Panc1 (cell line): ENCODE data around the gene TFEC.

Experiments
- POLR2AphosphoS5 ChIP-seq: IDR thresholded peaks from 2 replicates; pipeline ENCODE4 v1.6.1; 2012; ENCODE audit warnings: mild to moderate bottlenecking, low read depth, low read length, moderate library complexity
- TCF7L2 ChIP-seq: IDR thresholded peaks from 2 replicates; pipeline ENCODE4 v1.6.1; 2011; ENCODE audit warnings: mild to moderate bottlenecking, low read depth, low read length, inconsistent platforms
- TF ChIP-seq, protein P1 (sequence below): fragments of 450-650 bp; IDR thresholded peaks from 2 replicates; pipeline ENCODE4 v1.5.1; 2017; ENCODE audit warnings: mild to moderate bottlenecking
- TF ChIP-seq, protein P2 (sequence below), 2 experiments: IDR thresholded peaks; 2 replicates each; pipeline ENCODE4 v1.6.1; 2011 to 2012; ENCODE audit warnings: low read depth in 2 of 2, control low read depth in 1 of 2, low read length in 1 of 2, mild to moderate bottlenecking in 1 of 2, moderate library complexity in 1 of 2; ENCODE audit not compliant: insufficient read depth in 1 of 2

DNA sequence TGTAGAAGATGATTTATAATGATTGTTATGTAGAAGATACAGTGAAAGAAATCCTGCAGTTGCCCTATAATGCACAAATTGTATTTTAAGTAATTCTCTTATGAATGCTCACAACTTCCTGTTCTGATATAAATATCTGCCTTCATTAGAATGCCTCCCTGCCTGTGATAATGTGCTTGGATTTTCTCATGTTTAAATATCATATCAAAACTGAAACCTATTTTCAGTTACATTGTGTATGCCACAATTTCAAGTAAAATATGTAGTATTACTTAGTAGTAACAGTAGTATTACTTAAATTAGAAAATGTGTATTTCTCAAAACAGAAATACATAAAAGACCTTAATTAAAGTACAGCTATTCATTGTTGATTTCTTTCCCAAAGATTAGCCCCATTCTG, 41.1 kb upstream of the TFEC start:
- TF ChIP-seq, protein P1, sequence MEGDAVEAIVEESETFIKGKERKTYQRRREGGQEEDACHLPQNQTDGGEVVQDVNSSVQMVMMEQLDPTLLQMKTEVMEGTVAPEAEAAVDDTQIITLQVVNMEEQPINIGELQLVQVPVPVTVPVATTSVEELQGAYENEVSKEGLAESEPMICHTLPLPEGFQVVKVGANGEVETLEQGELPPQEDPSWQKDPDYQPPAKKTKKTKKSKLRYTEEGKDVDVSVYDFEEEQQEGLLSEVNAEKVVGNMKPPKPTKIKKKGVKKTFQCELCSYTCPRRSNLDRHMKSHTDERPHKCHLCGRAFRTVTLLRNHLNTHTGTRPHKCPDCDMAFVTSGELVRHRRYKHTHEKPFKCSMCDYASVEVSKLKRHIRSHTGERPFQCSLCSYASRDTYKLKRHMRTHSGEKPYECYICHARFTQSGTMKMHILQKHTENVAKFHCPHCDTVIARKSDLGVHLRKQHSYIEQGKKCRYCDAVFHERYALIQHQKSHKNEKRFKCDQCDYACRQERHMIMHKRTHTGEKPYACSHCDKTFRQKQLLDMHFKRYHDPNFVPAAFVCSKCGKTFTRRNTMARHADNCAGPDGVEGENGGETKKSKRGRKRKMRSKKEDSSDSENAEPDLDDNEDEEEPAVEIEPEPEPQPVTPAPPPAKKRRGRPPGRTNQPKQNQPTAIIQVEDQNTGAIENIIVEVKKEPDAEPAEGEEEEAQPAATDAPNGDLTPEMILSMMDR, result no peak
- no peak for TF ChIP-seq POLR2AphosphoS5
- no peak for TF ChIP-seq TCF7L2
- TF ChIP-seq, protein P2, sequence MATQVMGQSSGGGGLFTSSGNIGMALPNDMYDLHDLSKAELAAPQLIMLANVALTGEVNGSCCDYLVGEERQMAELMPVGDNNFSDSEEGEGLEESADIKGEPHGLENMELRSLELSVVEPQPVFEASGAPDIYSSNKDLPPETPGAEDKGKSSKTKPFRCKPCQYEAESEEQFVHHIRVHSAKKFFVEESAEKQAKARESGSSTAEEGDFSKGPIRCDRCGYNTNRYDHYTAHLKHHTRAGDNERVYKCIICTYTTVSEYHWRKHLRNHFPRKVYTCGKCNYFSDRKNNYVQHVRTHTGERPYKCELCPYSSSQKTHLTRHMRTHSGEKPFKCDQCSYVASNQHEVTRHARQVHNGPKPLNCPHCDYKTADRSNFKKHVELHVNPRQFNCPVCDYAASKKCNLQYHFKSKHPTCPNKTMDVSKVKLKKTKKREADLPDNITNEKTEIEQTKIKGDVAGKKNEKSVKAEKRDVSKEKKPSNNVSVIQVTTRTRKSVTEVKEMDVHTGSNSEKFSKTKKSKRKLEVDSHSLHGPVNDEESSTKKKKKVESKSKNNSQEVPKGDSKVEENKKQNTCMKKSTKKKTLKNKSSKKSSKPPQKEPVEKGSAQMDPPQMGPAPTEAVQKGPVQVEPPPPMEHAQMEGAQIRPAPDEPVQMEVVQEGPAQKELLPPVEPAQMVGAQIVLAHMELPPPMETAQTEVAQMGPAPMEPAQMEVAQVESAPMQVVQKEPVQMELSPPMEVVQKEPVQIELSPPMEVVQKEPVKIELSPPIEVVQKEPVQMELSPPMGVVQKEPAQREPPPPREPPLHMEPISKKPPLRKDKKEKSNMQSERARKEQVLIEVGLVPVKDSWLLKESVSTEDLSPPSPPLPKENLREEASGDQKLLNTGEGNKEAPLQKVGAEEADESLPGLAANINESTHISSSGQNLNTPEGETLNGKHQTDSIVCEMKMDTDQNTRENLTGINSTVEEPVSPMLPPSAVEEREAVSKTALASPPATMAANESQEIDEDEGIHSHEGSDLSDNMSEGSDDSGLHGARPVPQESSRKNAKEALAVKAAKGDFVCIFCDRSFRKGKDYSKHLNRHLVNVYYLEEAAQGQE (IDR thresholded peaks at IDR 0.05; ENCODE audit: insufficient read depth in 1 of 2, low read depth in 2 of 2, low read length in 1 of 2), result no peak
